NCI-H2196 treated with DMSO at 0.1 percent for 48 hours (cell line): ENCODE measurements around the gene PRKN.
"Not testable (repeated sequence)": the region's sequence is repeated elsewhere in the genome, so short reads cannot be mapped to it uniquely, and the experiment has no call there.

Source experiments
- DNase-seq: peaks from one replicate; lab custom pipeline; 2025; ENCODE audit not compliant: unreplicated experiment; lab: John Stamatoyannopoulos, UW

PRKN gene

GRCh38 chr6:161536224-161536630 lies 1191.3 kb downstream of the PRKN start:
- DNase-seq: no peak

- no peak for DNase-seq
Measured at GRCh38 chr6:161534264-161534873, 1193.2 kb downstream of the PRKN start.

GRCh38 chr6:161533266-161533665 lies 1194.3 kb downstream of the PRKN start:
- no peak for DNase-seq

- DNase-seq: no peak
Measured at GRCh38 chr6:161532536-161532935, 1195.0 kb downstream of the PRKN start.

- DNase-seq: no peak
Measured at GRCh38 chr6:161526794-161527193, 1200.8 kb downstream of the PRKN start.

- no peak for DNase-seq
Measured at GRCh38 chr6:161523362-161523761, 1204.2 kb downstream of the PRKN start.

- DNase-seq: no peak
Measured at GRCh38 chr6:161522276-161522675, 1205.3 kb downstream of the PRKN start.

- DNase-seq: no peak
Measured at GRCh38 chr6:161511447-161512095, 1216.0 kb downstream of the PRKN start.

GRCh38 chr6:161508341-161508740 lies 1219.2 kb downstream of the PRKN start:
- no peak for DNase-seq

- no peak for DNase-seq
Measured at GRCh38 chr6:161507375-161507774, 1220.2 kb downstream of the PRKN start.

GRCh38 chr6:161503570-161503969 lies 1224.0 kb downstream of the PRKN start:
- no peak for DNase-seq

- no peak for DNase-seq
Measured at GRCh38 chr6:161498881-161499280, 1228.7 kb downstream of the PRKN start.

- DNase-seq: no peak
Measured at GRCh38 chr6:161498359-161498758, 1229.2 kb downstream of the PRKN start.

- DNase-seq: no peak
Measured at GRCh38 chr6:161496941-161497340, 1230.6 kb downstream of the PRKN start.

GRCh38 chr6:161496271-161496670 lies 1231.3 kb downstream of the PRKN start:
- DNase-seq: not testable (repeated sequence)

- no peak for DNase-seq
Measured at GRCh38 chr6:161494566-161494965, 1233.0 kb downstream of the PRKN start.

GRCh38 chr6:161493576-161494118 lies 1233.9 kb downstream of the PRKN start:
- DNase-seq: no peak

- DNase-seq: no peak
Measured at GRCh38 chr6:161489626-161490306, 1237.8 kb downstream of the PRKN start.

GRCh38 chr6:161487694-161488093 lies 1239.9 kb downstream of the PRKN start:
- no peak for DNase-seq

- DNase-seq: no peak
Measured at GRCh38 chr6:161487217-161487531, 1240.4 kb downstream of the PRKN start.

- no peak for DNase-seq
Measured at GRCh38 chr6:161486361-161487216, 1241.0 kb downstream of the PRKN start.
